Measurements from ENCODE around the gene IGDCC3. TPM values are rescaled to one million over a fixed set of nuclear protein-coding genes. Genes with fewer than 3 reads are reported as not detected.

IGDCC3 gene
- total RNA-seq, 2 donors from 2014 or later, result 7.9 to 13.5 TPM

- Histone ChIP-seq H3K4me3 (ENCODE audit: low read length) (peak overlapping the region; percentile 74), H3K9ac (ENCODE audit: extremely low read depth, low read length, poor library complexity, severe bottlenecking) (no peak overlapping the region), H3K9me3 (ENCODE audit: control insufficient read depth, low read length) (no peaks in the 10 kb centered on the region), H3K27ac (ENCODE audit: low read depth, low read length) (no peak overlapping the region), H3K36me3 (ENCODE audit: control insufficient read depth, insufficient read depth, low read length) (no peaks in the 10 kb centered on the region), H3K4me1 (ENCODE audit: control insufficient read depth, insufficient read depth, low read length) (peaks cover 18% of the 10 kb centered on the region), H3K27me3 (ENCODE audit: control insufficient read depth, insufficient read depth, low read length, poor library complexity, severe bottlenecking) (no peaks in the 10 kb centered on the region)
- no peak for DNase-seq
- 80 to 92% methylated on average over 2 to 3 of the region's 3 CpGs for WGBS, 2 experiments (ENCODE audit: insufficient coverage in 1 of 2, insufficient read length in 1 of 2)
- H3K9me3 Mint-ChIP-seq, result no peaks in the 10 kb centered on the region
- TF ChIP-seq CTCF (conservative IDR thresholded peaks at IDR 0.05), result no peak
- H3K4me3 Mint-ChIP-seq, result peak overlapping the region; percentile 68
- H3K4me1 Mint-ChIP-seq, result peaks cover 26% of the 10 kb centered on the region
- peak overlapping the region; percentile 88 for H3K27ac Mint-ChIP-seq
- H3K27me3 Mint-ChIP-seq (ENCODE audit: insufficient read depth), result peaks cover 6% of the 10 kb centered on the region
- H3K36me3 Mint-ChIP-seq (ENCODE audit: low read depth), result no peaks in the 10 kb centered on the region
Measured at GRCh38 chr15:65287520-65287855, 90.3 kb downstream of the IGDCC3 start.

GRCh38 chr15:65286704-65287519 lies 90.9 kb downstream of the IGDCC3 start, which contains the start of gene PARP16:
Gene PARP16 (minus strand): TSS chr15:65286883. CDS start chr15:65286426, 457 bp downstream.
- no peaks in the 10 kb centered on the region for H3K36me3 ChIP-seq (ENCODE audit: control insufficient read depth, insufficient read depth, low read length)
- Mint-ChIP-seq H3K27ac (peak within 1 kb of the TSS; percentile 88), H3K36me3 (ENCODE audit: low read depth) (no peaks in the 10 kb centered on the region), H3K4me3 (peak within 1 kb of the TSS; percentile 68), H3K4me1 (peaks cover 26% of the 10 kb centered on the region), H3K27me3 (ENCODE audit: insufficient read depth) (peaks cover 6% of the 10 kb centered on the region), H3K9me3 (no peaks in the 10 kb centered on the region)
- H3K4me1 ChIP-seq (ENCODE audit: control insufficient read depth, insufficient read depth, low read length), result peaks cover 18% of the 10 kb centered on the region
- DNase-seq, result peak; percentile 98
- peak within 1 kb of the TSS; percentile 89 for H3K4me3 ChIP-seq (ENCODE audit: low read length)
- H3K27ac ChIP-seq (ENCODE audit: low read depth, low read length), result peak within 1 kb of the TSS; percentile 85
- peak within 1 kb of the TSS; percentile 58 for H3K9ac ChIP-seq (ENCODE audit: extremely low read depth, low read length, poor library complexity, severe bottlenecking)
- 1 to 2% methylated on average over 16 to 62 of the region's 62 CpGs for WGBS, 2 experiments (ENCODE audit: insufficient coverage in 1 of 2, insufficient read length in 1 of 2)
- no peaks in the 10 kb centered on the region for H3K27me3 ChIP-seq (ENCODE audit: control insufficient read depth, insufficient read depth, low read length, poor library complexity, severe bottlenecking)
- peak; percentile 65 for TF ChIP-seq CTCF (conservative IDR thresholded peaks at IDR 0.05)
- no peaks in the 10 kb centered on the region for H3K9me3 ChIP-seq (ENCODE audit: control insufficient read depth, low read length)

DNA sequence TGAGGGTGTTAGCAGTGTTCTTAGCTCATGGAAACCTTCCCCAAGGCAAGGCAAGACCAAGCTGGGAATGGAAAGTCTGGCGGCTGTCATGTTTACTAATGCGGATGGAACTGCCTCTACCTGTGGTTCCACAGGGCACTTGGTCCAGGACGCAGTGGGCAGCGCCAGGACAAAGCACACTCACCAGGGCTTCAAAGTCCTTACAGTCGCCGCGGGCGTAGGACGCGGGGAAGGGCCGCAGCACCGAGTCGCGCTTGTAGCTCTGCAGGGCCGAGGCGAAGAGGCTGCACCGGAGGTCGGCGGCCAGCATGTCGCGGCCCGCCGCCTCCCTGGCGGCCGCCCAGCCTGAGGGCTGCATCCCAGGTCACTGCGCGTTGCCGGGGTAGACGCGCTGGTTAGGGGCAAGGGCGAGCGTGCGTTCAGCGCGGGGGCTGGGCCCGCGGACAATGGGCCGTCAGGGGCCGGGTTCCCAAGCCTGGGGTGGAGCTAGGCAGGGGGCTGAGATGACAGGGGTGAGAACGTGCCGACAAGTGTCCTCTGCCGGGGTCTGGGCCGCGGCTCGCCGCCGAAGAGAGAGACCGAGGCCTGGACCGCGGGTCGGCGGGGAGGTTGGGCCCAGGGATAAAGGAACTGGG lies 91.6 kb downstream of the IGDCC3 start:
- Histone ChIP-seq H3K9ac (ENCODE audit: extremely low read depth, low read length, poor library complexity, severe bottlenecking) (peak overlapping the region; percentile 58), H3K9me3 (ENCODE audit: control insufficient read depth, low read length) (no peaks in the 10 kb centered on the region), H3K36me3 (ENCODE audit: control insufficient read depth, insufficient read depth, low read length) (no peaks in the 10 kb centered on the region), H3K27me3 (ENCODE audit: control insufficient read depth, insufficient read depth, low read length, poor library complexity, severe bottlenecking) (no peaks in the 10 kb centered on the region), H3K4me3 (ENCODE audit: low read length) (peak overlapping the region; percentile 89), H3K27ac (ENCODE audit: low read depth, low read length) (peak overlapping the region; percentile 85), H3K4me1 (ENCODE audit: control insufficient read depth, insufficient read depth, low read length) (peaks cover 18% of the 10 kb centered on the region)
- no peaks in the 10 kb centered on the region for H3K9me3 Mint-ChIP-seq
- H3K36me3 Mint-ChIP-seq (ENCODE audit: low read depth), result no peaks in the 10 kb centered on the region
- TF ChIP-seq CTCF (conservative IDR thresholded peaks at IDR 0.05), result no peak
- 1% methylated on average over 19 to 52 of the region's 52 CpGs for WGBS, 2 experiments (ENCODE audit: insufficient coverage in 1 of 2, insufficient read length in 1 of 2)
- peak overlapping the region; percentile 68 for H3K27ac Mint-ChIP-seq
- H3K4me3 Mint-ChIP-seq, result peak overlapping the region; percentile 68
- H3K27me3 Mint-ChIP-seq (ENCODE audit: insufficient read depth), result peaks cover 6% of the 10 kb centered on the region
- peak; percentile 90 for DNase-seq
- peaks cover 26% of the 10 kb centered on the region for H3K4me1 Mint-ChIP-seq

All from endodermal cell (in vitro differentiated cells).